Eye (tissue), 1 donor: ENCODE data around the gene ASAP2.

ENCODE experiments used
- DNase-seq: peaks from one replicate; pipeline ENCODE4 v3.0.0-alpha.2; 2015

ASAP2 gene

DNA sequence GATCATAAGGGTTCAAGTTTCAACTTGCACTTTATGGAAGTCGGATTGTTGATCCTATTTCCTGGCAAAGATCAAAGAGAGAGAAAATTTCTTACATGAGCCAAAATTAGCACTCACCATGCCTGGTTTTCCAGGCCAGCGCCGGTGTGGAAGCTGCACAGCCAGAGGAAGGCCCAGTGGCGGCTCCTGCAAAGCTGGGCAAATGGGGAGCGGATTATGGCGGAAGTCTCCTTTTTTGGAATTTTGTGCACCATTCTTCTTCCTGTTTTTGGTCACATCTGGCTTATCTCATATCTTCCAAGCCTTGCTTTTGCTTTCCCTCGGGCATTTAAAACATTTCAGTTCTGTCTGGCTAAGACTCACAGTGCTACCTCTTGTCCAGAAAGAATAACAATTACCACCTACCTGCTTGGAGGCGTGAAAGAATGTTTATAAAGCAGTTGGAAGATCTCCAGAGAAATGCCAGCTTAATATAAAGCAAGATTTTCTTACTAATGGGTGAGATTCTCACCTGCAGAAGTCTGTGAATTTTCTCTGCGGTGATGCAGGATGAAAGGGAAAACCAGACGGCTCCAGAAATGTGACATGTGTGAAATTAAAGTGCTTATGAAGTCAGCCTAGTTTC lies 94.3 kb downstream of the ASAP2 start:
- no peak for DNase-seq

DNA sequence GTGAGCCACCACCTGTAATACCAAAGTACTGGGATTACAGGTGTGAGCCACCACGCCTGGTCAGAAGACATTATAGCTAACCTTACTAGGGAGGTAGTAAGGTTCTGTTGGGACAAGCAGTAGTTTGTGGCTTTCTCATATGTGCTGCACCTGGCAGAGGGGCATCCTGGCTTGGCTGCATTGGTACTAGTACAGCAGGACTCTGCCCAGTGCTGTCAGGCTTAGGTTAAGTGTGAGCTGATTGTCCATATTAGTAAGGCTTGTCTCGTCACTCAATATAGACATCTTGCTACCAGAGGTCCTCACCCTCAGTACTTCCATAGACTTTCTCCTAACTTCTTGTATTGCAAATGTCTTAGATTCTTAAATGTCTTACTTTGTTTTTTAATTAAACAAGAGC lies 96.1 kb downstream of the ASAP2 start:
- DNase-seq: no peak

DNA sequence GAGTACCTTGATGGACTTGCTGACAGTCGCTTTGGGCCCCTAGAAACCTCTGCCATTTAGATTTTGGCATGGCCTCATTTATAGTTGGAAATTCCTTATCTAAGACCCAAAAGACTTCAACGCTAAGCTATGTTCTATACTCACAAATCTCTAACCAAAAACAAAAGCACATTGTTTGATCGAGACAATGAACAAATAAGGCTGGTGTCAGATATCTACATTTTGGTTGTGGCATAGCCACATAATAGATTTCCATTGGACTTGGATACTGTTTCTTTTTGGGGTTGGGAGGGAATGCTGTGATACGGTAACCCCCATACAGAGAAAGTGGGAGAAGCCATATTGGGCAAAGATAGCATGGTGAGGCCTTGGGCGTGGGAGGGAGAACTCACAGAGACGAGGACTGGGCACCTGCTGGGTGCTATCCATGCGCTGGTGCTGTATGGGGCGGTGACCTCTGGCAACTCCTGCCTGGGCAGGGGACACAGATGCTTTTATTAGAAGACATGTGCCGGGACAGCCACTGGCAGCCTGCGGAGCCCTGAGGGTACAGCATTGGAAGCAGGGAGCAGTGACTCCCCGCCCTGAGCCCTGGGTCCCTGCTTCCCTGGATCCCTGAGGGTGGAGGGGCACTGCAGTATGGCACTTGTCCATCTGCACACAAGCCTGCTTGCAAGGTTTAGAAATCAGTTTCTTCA lies 97.1 kb downstream of the ASAP2 start:
- no peak for DNase-seq

DNA sequence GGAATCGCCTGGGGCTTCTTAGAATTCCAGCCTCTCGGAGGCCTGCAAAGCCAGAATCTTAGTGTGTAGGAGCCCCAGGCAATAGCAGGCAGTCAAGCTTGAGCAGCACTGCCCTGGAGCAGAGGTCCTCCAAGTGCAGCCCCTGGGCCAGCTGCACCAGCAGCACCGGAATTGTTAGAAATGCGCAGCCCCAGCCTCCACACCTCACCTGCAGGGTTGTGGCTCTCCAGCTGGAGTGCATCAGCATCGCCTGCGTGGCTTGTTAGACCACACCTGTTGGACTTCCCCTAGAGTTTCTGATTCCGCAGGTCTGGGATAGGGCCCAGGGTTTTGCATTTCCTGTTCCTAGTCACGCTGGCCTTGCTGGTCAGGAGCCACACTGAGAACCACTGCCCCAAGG lies 100.3 kb downstream of the ASAP2 start:
- DNase-seq: no peak

DNA sequence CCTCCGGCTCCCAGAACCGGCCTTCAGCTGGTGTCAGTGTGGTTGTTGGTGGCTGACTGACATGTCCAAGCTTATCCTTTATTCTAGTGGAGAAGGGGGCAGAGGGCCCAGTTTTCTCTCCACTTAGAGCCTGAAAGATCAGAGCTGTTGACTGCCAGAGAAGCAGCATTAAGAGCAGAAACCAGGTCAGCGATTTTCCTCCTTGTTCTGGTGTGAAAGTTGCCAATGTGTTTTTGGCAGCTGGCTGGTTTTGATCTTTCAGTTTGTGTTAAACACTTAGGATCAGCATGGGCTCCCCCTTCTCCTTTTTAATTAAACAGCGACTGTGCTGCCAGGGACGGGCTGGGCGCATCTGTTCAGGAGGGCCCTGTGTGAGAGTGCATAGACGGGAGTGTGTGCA lies 100.9 kb downstream of the ASAP2 start:
- no peak for DNase-seq

DNA sequence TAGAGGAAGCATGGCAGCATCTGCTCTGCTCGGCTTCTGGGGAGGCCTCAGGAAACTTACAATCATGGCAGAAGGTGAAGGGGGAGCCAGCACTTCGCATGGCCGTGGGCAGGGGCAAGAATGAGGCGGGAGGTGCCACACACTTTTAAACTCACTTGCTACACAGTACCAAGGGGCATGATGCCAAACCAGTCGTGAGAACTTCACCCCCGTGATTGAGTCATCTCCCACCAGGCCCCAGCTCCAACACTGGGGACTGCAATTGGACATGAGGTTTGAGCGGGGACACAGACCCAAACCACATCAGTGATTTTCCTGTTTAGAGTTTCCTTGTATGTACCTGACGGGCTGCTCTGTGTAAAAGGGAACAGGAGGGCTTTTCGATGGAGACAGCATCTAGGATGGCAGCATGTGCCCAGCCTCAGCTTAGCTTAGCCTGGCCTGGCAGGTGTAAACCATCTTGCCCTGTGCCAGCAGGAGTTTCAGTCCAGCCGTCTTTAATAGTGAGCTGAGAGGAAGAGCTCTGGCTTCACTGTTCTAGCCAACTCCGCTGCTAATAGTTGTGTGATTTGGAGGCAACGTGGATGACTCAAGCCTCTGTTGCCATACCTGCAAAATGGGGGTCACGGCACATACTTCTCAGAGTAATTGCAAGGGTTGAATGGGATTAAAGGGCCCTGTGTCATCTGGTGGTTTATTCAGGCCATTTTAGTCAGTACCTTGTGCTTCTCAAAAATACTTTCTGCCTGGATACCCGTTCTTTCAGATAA lies 101.8 kb downstream of the ASAP2 start:
- no peak for DNase-seq

DNA sequence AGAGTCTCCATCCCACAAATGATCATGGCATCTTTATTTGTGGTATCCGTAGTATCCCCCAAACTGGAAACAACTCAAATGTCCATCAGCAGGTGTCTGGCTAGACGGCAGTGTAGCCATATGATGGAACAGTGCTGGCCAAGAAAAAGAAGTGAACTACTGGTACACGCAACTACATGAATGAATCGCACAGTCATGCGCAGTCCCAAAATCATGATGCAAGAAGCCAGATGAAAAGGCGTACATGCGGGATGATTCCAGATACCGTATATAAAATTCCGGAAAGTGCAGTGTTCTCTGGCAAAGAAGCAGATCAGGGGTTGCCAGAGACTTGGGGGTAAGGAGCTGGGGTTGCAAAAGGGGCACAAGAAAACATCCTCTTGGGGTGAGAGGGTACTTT lies 102.5 kb downstream of the ASAP2 start:
- no peak for DNase-seq

DNA sequence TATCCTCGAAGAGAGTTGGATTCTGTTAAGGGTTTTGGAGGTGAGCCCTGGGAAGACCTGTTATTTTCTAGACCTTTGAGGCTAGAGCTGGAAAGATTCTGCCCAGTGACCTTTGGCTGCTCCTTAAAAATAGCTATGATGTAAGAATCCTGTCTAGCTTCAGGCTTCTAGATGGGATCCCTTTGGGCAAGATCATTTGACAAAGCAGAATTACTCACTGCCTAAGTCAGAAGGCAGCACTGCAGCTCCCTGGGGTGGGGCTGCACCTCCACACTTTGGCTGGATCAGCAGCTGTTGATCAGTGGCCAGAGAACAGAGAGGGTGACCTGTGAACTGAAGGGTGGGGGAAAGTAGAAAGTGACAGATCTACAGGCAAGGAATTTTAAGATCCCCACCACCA lies 103.8 kb downstream of the ASAP2 start:
- DNase-seq: no peak

DNA sequence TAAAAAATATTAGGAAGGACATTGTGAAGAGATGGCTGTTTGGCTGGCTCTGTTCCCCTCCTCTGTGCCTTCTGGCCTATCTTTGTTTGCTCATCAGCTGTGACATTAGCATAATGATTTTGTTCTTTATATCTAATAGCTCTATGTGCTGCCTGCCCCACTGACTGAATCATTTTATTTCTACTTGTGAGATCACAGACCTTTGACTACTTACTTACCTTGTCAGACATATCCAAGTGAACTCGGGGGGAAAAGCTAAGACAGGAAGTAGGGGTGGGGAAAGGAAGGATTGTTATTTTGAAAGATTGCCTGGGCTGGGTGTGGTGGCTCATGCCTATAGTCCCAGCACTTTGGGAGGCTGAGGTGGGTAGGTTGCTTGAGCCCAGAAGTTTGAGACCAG lies 104.2 kb downstream of the ASAP2 start:
- no peak for DNase-seq

DNA sequence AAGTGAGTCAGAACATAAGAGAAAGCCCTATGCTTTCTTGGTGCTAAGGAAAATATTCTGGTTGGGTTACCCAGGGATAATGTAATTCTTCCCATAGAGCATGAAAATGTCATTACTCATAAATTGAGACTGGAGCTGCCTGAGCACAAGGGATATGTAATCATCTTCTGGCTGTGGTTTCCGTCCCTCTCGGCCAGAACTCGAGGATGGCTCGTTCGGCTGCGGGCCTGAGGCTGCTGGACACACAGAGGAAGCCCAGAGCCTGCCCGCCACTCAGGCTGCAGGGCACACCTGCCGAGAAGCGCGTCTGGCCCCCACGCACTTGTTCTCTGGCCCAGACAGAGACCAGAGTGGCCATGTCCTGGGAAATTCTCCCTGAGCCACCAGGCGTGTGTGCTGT lies 104.9 kb downstream of the ASAP2 start:
- DNase-seq: no peak

DNA sequence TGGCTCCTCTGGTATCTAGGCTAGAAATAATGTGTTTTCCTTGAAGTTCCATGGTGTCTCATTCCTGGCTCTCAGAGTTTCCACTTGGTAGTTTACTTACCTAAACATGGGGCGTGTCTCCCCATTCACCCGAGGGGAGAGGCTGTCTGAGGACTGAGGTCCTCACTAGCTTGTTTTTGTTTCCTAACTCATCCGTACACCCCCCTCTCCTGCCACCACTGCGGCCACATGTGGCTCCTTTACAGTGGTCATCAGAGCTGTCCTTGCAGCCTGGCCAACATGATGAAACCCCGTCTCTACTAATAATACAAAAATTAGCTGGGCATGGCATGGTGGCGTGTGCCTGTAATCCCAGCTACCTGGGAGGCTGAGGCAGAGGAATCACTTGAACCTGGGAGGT lies 106.0 kb downstream of the ASAP2 start:
- DNase-seq: no peak

DNA sequence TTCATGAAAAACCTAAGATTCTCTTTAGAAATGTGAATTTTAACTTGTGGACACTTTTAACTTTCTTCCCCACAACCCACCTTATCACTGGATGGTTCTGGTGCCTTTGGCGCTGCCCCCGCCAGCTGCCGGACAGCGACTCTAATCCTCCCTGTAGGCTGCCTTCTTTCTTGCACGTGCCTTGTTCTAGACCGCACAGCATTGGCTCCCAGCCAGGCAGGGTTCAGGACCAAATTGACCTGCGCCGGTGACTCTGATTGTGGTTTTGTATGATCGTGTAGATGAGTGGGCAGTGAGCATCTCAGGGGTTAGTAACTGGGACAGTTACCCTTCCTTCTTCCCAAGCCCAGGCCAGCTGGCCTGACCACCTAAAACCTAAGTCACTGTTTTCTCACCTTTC lies 106.8 kb downstream of the ASAP2 start:
- DNase-seq: no peak

DNA sequence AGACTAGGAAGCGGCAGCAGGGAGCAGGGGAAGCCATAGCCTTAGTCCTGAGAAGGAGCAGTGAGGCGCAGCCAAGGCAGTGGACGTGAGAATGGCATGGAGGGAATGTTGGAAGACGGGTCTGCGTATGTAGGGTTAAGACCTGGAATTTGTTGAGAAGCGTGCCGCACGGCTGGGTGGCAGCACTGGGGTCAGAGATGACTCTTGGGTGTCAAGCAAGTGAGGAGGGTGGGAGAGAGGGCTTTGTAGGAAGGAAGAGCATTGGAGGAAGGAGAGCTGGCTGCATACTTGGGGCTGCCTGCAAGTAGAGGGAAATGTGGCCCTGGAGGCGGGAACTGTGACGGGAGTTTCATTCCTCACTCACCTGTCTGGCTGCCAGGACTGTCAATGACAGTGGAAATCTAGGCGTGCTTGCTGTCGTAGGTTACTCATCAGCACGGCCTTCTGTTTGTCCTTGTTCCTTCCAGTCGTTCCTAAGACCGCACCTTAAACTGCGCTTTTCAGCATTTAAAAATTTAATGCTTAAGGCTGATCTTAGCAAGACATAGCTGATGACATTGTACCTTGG lies 108.8 kb downstream of the ASAP2 start:
- DNase-seq: no peak

DNA sequence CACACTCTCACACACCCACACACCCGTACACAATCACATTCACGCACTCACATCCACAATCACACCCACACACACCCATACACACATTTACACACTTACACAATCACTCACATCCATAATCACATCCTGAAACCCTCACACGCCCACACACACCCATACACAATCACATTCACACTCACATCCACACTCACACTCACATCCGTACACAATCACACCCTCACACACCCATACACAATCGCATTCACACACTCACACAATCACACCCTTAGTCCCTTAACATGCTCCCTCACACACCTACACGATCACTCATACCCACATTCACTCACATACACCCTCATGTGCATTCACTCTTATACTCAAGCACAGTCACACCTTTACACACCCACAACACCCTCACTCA lies 110.9 kb downstream of the ASAP2 start:
- DNase-seq: no peak

DNA sequence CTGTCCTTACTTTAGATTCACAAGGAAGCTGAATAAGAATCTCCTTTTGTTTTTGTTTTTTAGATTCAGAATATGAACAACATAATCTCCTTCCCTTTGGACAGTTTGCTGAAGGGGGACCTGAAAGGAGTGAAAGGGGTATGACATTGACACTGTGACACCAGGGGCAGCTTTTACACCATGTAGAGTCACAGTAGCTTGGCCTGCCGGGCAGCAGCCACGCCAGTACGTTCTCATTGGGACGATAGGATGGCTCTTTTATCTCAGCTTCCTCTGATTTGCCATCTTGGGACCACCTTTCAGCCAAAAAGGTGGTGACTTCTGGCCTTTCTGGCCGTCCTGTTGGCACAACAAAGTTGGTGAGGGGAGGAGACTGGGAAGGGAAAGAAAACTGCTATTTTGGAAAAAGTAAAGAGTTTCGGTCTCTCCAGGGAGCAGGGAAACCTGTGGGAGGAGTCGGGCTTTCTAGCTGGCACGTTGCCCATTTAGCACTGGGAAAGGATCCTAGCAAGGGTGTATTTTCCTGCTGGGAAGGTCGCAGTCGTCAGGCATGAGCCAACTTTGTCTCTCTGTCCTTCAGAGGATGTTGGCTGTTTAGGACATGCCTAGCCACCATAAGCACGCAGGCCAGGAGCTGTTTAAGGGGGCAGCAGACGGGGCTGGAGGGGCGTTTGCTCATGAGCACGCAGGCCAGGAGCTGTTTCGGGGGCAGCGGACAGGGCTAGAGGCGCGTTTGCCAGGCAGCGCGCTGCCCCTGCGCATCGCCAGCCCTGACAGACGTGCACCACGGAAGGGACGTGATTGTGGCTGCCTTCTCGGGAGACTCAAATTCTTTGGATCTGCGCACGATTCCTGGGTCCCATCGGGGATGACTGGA lies 112.1 kb downstream of the ASAP2 start:
- no peak for DNase-seq

DNA sequence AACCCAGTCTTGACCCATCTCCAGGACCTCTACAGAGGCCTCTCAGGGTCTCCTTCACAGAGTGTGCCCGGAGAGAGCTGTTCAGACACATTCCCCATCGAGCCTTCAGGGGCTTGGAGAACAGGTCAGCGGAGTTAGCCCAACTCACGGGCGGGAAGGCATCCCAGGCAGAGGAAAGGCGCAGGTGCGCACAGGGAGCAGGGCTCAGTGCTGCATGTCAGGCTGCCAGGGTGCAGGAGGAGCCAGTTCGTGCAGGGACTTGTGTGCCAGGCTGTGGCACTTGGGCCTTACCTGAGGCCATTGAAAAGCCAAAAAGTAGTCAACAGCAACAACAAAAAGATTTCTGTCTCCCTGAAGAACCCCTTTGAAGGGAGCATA lies 112.7 kb downstream of the ASAP2 start:
- no peak for DNase-seq

DNA sequence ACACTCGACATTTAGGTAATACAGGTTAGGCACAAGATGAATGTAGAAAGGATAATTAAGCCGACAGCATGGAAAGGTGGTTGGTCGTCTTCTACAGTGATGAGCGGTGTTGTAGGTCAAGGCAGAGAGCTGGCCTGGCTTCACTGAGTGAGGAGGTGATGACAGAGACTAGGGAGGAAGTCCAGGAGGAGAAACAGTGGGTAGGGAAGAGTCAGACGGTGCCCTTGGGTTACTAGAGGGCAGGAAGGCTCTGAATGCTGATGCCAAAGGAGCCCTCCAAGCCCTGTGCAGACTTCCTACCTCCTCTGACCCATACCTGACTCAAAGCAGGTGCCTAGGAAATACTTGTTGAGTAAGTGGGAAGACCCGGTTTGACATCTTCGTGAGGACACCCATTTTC lies 116.0 kb downstream of the ASAP2 start:
- no peak for DNase-seq

DNA sequence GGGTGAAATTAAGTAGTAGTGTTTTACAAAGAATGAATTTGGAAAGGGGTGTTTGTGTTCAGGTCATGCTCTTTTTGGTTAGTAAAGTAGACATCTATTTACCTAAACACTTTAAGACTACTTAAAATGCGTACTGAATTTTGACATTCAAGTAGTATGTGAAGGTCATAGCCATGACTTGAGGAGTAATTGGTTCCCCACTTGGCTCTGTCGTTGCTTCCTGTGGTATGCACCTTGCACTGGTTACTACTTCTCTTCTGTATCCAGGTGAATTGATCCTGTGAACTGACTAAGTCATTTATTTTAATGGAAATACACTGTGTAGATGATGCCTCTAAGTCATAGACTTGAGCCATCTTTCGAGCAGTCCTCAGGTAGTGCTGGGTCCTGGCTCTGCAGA lies 118.8 kb downstream of the ASAP2 start:
- DNase-seq: no peak

DNA sequence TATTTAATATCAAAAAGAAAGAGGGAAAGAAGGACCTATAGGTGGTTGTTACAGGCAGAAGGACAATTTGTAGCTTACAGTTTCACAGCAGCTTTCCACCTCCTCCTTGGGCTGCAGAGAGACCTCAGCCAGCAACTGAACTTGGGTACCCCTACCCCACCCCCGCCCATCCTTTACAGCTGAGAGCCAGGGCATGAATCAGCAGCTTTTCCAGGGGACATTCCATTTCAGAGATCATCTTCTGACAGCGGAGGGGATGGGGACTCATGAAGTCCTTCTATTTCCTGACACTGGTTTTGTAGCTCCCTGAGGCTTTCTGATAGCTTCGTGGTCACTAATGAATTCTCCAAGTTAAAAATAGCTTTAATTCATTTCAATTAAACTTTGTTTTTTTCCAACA lies 120.4 kb downstream of the ASAP2 start:
- DNase-seq: no peak

DNA sequence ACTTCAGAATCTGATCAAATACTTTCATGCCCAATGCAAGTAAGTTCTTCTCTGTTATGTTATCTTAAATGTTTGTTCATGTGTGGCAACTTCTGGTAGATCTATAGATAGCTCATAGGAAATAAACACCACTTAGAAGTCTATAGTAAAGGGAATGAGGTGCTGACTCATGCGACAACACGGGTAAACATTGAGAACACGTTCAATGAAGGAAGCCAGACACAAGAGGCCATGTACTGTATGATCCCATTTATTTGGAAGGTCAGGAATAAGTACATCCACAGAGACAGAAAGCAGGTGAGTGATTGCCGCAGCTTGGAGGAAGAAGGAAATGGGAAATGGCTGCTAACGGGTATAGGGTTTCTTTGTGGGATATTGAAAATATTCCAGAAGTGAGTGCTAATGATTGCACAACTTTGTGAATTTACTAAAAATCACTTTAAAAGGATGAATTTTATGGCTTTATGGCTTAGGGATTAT lies 121.3 kb downstream of the ASAP2 start:
- DNase-seq: no peak

DNA sequence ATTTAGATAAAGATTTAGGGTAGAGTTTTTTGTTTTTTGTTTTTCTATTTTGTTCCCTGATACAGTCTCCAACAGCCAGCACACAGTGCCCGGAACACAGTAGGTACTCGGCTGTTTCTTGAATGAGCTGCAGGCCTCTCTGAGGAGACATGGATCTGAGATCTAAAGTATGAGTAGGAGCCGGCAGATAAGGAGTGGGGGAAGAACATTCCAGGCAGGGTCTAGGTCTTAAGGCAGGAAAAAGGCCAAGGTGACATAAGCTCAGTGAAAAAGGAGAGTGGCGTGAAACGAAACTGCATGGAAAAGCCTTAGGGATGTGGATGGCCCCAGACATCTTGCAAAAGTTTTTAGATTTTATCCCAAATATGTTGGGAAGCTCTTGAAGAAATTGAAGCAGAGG lies 122.3 kb downstream of the ASAP2 start:
- DNase-seq: no peak

DNA sequence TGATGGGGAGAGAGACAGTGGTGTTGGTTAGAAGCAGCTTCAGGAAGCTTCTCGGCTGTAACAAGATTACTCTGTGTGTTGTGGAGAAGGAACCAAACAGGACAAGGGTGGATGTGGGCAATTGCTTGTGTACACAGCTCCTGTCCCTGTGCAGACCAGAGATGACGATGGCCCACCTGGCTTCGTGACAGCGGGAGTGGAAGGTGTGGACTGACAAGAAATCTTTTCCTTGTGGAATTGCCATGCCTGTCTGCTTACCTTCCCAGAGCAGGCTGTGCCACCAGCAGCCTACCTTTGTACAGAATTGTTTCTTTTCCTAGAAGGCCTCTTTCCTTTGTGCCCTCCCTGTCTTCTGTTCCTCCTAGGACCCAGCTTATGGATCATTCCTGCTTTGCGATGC lies 122.9 kb downstream of the ASAP2 start:
- DNase-seq: no peak
